SK-N-SH (cell line): ENCODE measurements around the gene MIPOL1.

Experiments used
- EZH2phosphoT487 ChIP-seq: fragments of 200-600 bp; sonication (generic); IDR thresholded peaks from 2 replicates; pipeline ENCODE4 v1.6.1; 2017; ENCODE audit warnings: low read depth, mixed run types, mild to moderate bottlenecking, antibody characterized with exemption, moderate library complexity, borderline replicate concordance
- FOXM1 ChIP-seq: IDR thresholded peaks from 2 replicates; pipeline ENCODE4 v1.4.0; 2012; ENCODE audit warnings: low read depth, mild to moderate bottlenecking
- JUND ChIP-seq: IDR thresholded peaks from 2 replicates; pipeline ENCODE4 v1.4.0; 2012
- NFIC ChIP-seq: IDR thresholded peaks from 2 replicates; pipeline ENCODE4 v1.4.0; 2012; ENCODE audit warnings: borderline replicate concordance
- POLR2AphosphoS5 ChIP-seq: IDR thresholded peaks from 2 replicates; pipeline ENCODE4 v1.6.1; 2012; ENCODE audit warnings: low read depth, low read length
- SIN3A ChIP-seq: IDR thresholded peaks from 2 replicates; pipeline ENCODE4 v1.6.1; 2012; ENCODE audit warnings: low read depth, mild to moderate bottlenecking, low read length, moderate library complexity, borderline replicate concordance
- SMC3 ChIP-seq: IDR thresholded peaks from 2 replicates; pipeline ENCODE4 v1.6.1; 2012; ENCODE audit warnings: low read depth, low read length, improper control_type of control experiment
- TF ChIP-seq, protein P1 (sequence below): fragments of 200-600 bp; sonication (generic); IDR thresholded peaks from 2 replicates; pipeline ENCODE4 v1.6.1; 2017; ENCODE audit warnings: antibody characterized with exemption, mild to moderate bottlenecking, moderate library complexity
- TF ChIP-seq, protein P2 (sequence below): IDR thresholded peaks from 2 replicates; pipeline ENCODE4 v1.4.0; 2012; ENCODE audit warnings: low read depth

DNA sequence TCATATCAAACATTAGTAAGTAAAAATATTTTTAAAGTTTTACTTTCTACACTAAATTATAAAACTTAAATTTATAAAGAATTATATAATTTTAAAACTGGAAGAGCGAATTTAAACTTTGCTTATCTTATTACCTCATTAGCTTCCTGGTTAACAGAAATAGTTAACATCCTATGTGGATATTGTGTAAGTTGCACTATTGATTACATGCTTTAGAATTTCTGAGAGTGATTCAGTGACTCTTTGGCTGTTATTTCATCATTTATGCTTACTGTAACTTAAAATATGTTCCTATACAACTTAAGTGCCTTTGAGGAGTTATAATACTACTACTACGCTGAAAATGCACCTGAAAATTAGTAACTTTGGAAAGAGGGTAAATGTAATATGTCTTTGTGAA lies 295.9 kb downstream of the MIPOL1 start:
- TF ChIP-seq, protein P1, sequence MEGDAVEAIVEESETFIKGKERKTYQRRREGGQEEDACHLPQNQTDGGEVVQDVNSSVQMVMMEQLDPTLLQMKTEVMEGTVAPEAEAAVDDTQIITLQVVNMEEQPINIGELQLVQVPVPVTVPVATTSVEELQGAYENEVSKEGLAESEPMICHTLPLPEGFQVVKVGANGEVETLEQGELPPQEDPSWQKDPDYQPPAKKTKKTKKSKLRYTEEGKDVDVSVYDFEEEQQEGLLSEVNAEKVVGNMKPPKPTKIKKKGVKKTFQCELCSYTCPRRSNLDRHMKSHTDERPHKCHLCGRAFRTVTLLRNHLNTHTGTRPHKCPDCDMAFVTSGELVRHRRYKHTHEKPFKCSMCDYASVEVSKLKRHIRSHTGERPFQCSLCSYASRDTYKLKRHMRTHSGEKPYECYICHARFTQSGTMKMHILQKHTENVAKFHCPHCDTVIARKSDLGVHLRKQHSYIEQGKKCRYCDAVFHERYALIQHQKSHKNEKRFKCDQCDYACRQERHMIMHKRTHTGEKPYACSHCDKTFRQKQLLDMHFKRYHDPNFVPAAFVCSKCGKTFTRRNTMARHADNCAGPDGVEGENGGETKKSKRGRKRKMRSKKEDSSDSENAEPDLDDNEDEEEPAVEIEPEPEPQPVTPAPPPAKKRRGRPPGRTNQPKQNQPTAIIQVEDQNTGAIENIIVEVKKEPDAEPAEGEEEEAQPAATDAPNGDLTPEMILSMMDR, result no peak
- TF ChIP-seq SIN3A (no peak), NFIC (no peak), POLR2AphosphoS5 (no peak), JUND (no peak), SMC3 (no peak), EZH2phosphoT487 (no peak), FOXM1 (no peak)
- TF ChIP-seq, protein P2, sequence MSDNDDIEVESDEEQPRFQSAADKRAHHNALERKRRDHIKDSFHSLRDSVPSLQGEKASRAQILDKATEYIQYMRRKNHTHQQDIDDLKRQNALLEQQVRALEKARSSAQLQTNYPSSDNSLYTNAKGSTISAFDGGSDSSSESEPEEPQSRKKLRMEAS, result no peak
